Body of pancreas (tissue), 4 donors: ENCODE results near the gene RPS8.
"Not testable (repeated sequence)": the region's sequence is repeated elsewhere in the genome, so short reads cannot be mapped to it uniquely, and the experiment has no call there.

ENCODE experiments used
- CTCF ChIP-seq, 7 experiments: fragments of 450-650 bp in 4 of 7; fragments of 200-600 bp in 3 of 7; sonication (generic) in 3 of 7; IDR thresholded peaks; one replicate each; pipeline ENCODE4 v1.5.1; 2016 to 2019; ENCODE audit warnings: antibody characterized with exemption in 7 of 7
- POLR2A ChIP-seq, 3 donors: fragments of 450-650 bp; IDR thresholded peaks; one replicate each; pipeline ENCODE4 v1.6.1; 2016; ENCODE audit warnings: antibody characterized with exemption in 3 of 3, mild to moderate bottlenecking in 2 of 3

- not testable (repeated sequence) for TF ChIP-seq CTCF, POLR2A (IDR thresholded peaks at IDR 0.05)
Observed at GRCh38 chr1:44766421-44766820, 8.9 kb upstream of the RPS8 start.
